Adrenal gland (tissue), 12 donors: ENCODE results near the gene STMN1. TPM values are rescaled to one million over a fixed set of nuclear protein-coding genes. Genes with fewer than 3 reads are reported as not detected.
A peak's percentile ranks its signal among the peaks of the same experiment; 100 is the strongest.

Experiments used
- DNase-seq, 7 donors: peaks; one replicate each; pipeline ENCODE4 v3.0.0-alpha.2; 2019 to 2020
- H3K27ac ChIP-seq, 5 donors: fragments of 200-600 bp; sonication (generic) in 4 of 5; 1 replicate in 3 of 5; 2 replicates in 2 of 5; pipeline versions ENCODE4 v1.5.1 to v1.8.0; 2016 to 2020; ENCODE audit warnings: mild to moderate bottlenecking in 1 of 5
- H3K27me3 ChIP-seq: fragments of 200-600 bp; 2 replicates; pipeline ENCODE4 v1.8.0; 2021
- H3K36me3 ChIP-seq, 2 donors: fragments of 200-600 bp; replicated peaks in 1 of 2; 1 replicate in 1 of 2; 2 replicates in 1 of 2; pipeline versions ENCODE4 v1.5.1 to v1.8.0; 2018 to 2022
- H3K4me1 ChIP-seq, 2 donors: fragments of 200-600 bp; replicated peaks in 1 of 2; 1 replicate in 1 of 2; 2 replicates in 1 of 2; pipeline versions ENCODE4 v1.5.1 to v1.8.0; 2018 to 2021
- H3K4me3 ChIP-seq, 4 donors: fragments of 200-600 bp; sonication (generic) in 3 of 4; one replicate each; pipeline ENCODE4 v1.5.1; 2016 to 2018
- H3K9me3 ChIP-seq, 3 donors: fragments of 200-600 bp; sonication (generic) in 1 of 3; replicated peaks in 1 of 3; 1 replicate in 2 of 3; 2 replicates in 1 of 3; pipeline versions ENCODE4 v1.5.1 to v1.8.0; 2016 to 2021
- POLR2A ChIP-seq, 2 donors: fragments of 450-650 bp; IDR thresholded peaks; one replicate each; pipeline ENCODE4 v1.6.1; 2017; ENCODE audit warnings: antibody characterized with exemption in 2 of 2, mild to moderate bottlenecking in 2 of 2, moderate library complexity in 1 of 2
- WGBS, 4 donors: extraction: QIAGEN DNeasy Blood & Tissue Kit in 2 of 4; methylation state at CpG; one replicate each; pipeline versions ENCODE4 v1.1.5 to v1.1.7; 2013 to 2017; 5-methylcytosine and 5-hydroxymethylcytosine counted together
- intact Hi-C, 2 donors: fragments of 100-400 bp; cut with DNase I; formaldehyde crosslinking; loops; one replicate each; pipeline versions ENCODE4 v1.14.1 to v1.15.0; 2022 to 2023
- polyA plus RNA-seq, 3 donors: library from polyadenylated mRNA; stranded (reverse); fragments of 200-250 nt in 2 of 3; fragments of 350-450 nt in 1 of 3; fragmentation: Illumina TruSeq in 1 of 3; extraction: RNeasy Lipid Tissue Mini Kit (QIAGEN cat#74804) in 1 of 3; gene quantifications; one replicate each; pipeline ENCODE4 v1.2.3, GENCODE V29; 2013 to 2014
- total RNA-seq, 9 donors: library from RNA; depleted of rRNA in 4 of 9; stranded (reverse); fragments of >200 nt in 4 of 9; fragments of 120-200 nt in 1 of 9; fragmentation: NEBNext Ultra II Directional in 1 of 9; extraction: Animal tissue kit (Norgen Biotek cat#: 25700) in 1 of 9; gene quantifications; one replicate each; pipeline versions ENCODE4 v1.1.0 to v1.2.4, GENCODE V29; 2013 to 2023
- TF ChIP-seq, protein P1 (sequence below), 6 experiments: fragments of 450-650 bp in 4 of 6; fragments of 200-600 bp in 2 of 6; sonication (generic) in 1 of 6; IDR thresholded peaks; 1 replicate in 5 of 6; 2 replicates in 1 of 6; pipeline versions ENCODE4 v1.5.1 to v1.8.0; 2016 to 2021; ENCODE audit warnings: antibody characterized with exemption in 6 of 6, mild to moderate bottlenecking in 2 of 6, moderate library complexity in 1 of 6
- donor health status: healthy with polysubstance abuse.
- donor health status: Bipolar disorder and iron deficiency.
- donor health status: DM: yes; HTN: yes; CAD: no.
- donor health status: DM: no; HTN: no; CAD: no.
- donor health status: DM: no; HTN: no; CAD: no.
- donor health status: DM: yes; HTN: yes; CAD: no.

The STMN1 gene
- total and polyA plus RNA-seq, 12 donors, result 7.9 to 242 (median 28.0) TPM

DNA sequence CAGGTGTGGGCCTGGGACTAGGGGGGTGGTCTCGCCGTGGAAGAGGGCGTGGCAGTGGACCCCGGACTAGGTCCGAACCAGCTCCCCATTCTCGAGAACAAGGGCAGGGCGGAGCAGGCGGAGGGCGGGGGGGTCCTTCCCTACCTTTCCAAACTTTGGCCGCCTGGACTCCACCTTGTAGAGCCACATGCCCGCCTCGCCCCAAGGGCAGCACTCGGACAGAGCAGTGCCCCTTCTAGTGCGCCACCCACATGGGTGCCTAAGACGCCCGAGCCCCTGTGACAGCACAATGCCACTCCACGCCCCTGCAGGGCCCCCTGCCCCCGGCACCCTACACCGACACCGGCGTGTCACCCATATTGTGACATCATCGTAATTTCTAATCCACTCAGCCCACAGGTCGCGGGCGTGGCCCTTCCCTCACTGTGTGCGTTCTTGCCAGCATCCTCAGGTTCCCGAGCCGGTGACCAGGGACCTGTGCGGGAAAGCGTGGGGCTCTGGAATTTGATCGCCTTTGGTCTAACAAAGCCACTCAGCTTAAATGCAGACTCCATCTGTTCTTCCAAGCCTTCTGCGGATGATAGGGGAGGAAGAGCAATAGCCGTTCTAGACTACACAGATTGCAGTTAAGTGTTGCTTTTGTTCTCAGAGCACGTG, 553 bp upstream of the STMN1 start:
- H3K27ac ChIP-seq, result peak overlapping the region in 2 of 5 donors; percentile 45 to 51
- peaks cover 20 to 22% of the 10 kb centered on the region in 2 donors for H3K4me1 ChIP-seq
- DNase-seq, result peak in 4 of 7 donors; percentile 29 to 70 (median 34)
- peak overlapping the region in 2 of 4 donors; percentile 42 to 58 for H3K4me3 ChIP-seq
- no peaks in the 10 kb centered on the region for H3K36me3 ChIP-seq
- no peak for TF ChIP-seq POLR2A (IDR thresholded peaks at IDR 0.05)
- TF ChIP-seq, protein P1, sequence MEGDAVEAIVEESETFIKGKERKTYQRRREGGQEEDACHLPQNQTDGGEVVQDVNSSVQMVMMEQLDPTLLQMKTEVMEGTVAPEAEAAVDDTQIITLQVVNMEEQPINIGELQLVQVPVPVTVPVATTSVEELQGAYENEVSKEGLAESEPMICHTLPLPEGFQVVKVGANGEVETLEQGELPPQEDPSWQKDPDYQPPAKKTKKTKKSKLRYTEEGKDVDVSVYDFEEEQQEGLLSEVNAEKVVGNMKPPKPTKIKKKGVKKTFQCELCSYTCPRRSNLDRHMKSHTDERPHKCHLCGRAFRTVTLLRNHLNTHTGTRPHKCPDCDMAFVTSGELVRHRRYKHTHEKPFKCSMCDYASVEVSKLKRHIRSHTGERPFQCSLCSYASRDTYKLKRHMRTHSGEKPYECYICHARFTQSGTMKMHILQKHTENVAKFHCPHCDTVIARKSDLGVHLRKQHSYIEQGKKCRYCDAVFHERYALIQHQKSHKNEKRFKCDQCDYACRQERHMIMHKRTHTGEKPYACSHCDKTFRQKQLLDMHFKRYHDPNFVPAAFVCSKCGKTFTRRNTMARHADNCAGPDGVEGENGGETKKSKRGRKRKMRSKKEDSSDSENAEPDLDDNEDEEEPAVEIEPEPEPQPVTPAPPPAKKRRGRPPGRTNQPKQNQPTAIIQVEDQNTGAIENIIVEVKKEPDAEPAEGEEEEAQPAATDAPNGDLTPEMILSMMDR (IDR thresholded peaks at IDR 0.05), result no peak
- no peaks in the 10 kb centered on the region for H3K9me3 ChIP-seq
- no peaks in the 10 kb centered on the region for H3K27me3 ChIP-seq
- WGBS, 4 donors, result 8 to 24% (median 14%) methylated on average over 19 to 34 of the region's 34 CpGs
- intact Hi-C loops, result no loop called here

DNA sequence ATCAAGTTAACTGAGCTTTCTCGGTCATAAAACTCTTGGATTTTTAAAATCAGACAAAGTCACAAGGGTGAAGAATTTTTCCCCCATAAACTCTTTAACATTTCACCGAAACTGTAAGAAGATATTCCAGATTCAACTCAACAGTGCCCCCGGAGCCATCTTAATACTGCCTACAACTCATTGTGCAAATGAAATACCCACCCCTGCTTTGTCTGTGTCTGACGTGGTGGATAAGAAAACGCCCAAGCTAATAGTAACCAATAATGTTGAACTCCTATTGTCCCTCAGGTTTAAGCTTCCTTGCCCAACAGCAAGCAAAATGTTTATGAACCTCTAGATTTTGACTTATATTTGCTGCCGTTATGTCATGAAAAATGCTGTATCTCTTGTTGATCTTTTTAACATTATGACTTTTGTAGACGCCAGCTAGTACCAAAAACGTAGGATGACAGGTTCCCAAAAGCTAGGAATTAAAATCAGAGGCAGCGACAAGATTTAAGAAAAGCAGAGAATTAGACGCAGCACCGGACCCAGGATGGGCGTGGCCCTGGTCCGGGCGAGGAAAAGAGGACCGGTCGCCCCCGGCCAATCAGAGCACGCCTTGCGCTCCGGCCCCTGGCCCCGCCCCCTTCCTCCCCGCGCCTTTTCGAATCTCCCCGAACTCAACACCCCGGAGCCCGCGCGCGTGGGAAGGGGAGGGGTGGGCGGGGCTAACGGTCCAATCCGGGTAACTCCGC, 1.1 kb downstream of the STMN1 start:
- peak overlapping the region in 2 of 5 donors; percentile 45 to 51 for H3K27ac ChIP-seq
- peak; percentile 89 to 97 (median 94) for DNase-seq
- TF ChIP-seq, protein P1 (IDR thresholded peaks at IDR 0.05), result peak in 1 of 6 experiments; percentile 10
- no peak for TF ChIP-seq POLR2A (IDR thresholded peaks at IDR 0.05)
- H3K9me3 ChIP-seq, result no peaks in the 10 kb centered on the region
- intact Hi-C loops, result no loop called here
- H3K27me3 ChIP-seq, result no peaks in the 10 kb centered on the region
- peaks cover 0 to 9% of the 10 kb centered on the region in 2 donors for H3K36me3 ChIP-seq
- peak overlapping the region in 2 of 4 donors; percentile 42 to 58 for H3K4me3 ChIP-seq
- H3K4me1 ChIP-seq, result peaks cover 20 to 22% of the 10 kb centered on the region in 2 donors
- 1 to 2% (median 1%) methylated on average over 16 to 34 of the region's 34 CpGs for WGBS, 4 donors

DNA sequence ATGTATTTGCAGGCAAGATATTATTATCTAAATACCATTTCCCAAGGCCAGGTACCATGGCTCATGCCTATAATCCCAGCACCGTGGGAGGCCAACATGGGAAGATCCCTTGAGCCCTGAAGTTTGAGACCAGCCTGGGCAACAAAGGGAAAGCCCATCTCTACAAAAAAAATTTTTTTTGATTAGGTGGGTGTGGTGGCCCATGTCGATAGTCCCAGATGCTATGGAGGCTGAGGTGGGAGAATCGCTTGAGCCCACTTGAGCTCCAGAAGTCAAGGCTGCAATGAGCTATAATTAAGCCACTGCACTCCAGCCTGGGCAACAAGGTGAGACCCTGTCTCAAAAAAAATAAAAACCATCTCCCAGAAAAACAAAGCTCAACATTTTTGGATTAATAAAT, 2.2 kb downstream of the STMN1 start:
- 60 to 74% (median 69%) methylated on average over 3 of the region's 3 CpGs for WGBS, 4 donors
- Histone ChIP-seq H3K4me3 (no peak overlapping the region), H3K4me1 (peaks cover 20 to 22% of the 10 kb centered on the region in 2 donors), H3K27me3 (no peaks in the 10 kb centered on the region), H3K27ac (no peak overlapping the region), H3K36me3 (peaks cover 0 to 12% of the 10 kb centered on the region in 2 donors), H3K9me3 (no peaks in the 10 kb centered on the region)
- intact Hi-C loops, result no loop called here
- TF ChIP-seq, protein P1 (IDR thresholded peaks at IDR 0.05), result no peak
- no peak for TF ChIP-seq POLR2A (IDR thresholded peaks at IDR 0.05)
- no peak for DNase-seq

DNA sequence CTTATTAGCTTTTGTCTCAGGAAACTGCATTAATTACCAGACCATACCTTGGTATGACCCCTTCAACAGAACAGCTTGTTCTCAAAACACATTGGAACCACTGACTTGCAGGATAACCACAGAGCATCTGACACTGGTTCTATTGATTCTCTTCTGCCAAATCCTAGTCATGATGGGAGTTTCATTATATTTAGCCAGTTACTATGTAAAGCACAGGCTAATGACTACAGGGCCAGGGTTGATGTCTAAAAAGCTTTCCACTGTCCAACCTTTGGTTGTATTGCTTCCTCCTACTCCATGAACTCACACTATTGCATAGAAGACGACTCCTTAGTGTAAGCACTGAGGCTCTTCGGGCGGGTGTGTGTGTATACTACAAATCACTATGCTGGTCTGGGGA, 3.8 kb downstream of the STMN1 start:
- no peak overlapping the region for H3K27ac ChIP-seq
- intact Hi-C loops, result no loop called here
- 91 to 95% (median 92%) methylated on average over 3 of the region's 3 CpGs for whole genome bisulfite sequencing, 4 donors

More for the DNA sequence above, 3.8 kb downstream of the STMN1 start:
- no peaks in the 10 kb centered on the region for H3K27me3 ChIP-seq
- no peak for DNase-seq
- TF ChIP-seq, protein P1 (IDR thresholded peaks at IDR 0.05), result no peak
- TF ChIP-seq POLR2A (IDR thresholded peaks at IDR 0.05), result no peak
- no peak overlapping the region for H3K4me3 ChIP-seq
- H3K36me3 ChIP-seq, result peaks cover 0 to 12% of the 10 kb centered on the region in 2 donors
- H3K4me1 ChIP-seq, result peaks cover 20 to 22% of the 10 kb centered on the region in 2 donors
- H3K9me3 ChIP-seq, result no peaks in the 10 kb centered on the region
